ENCODE measurements around the gene CENPX.

CENPX gene

GRCh38 chr17:82022310-82022980, at the start of gene CENPX:
Gene CENPX, minus strand, starts transcription at chr17:82022878. Its CDS starts 17 bp downstream, at chr17:82022861.
- peak; percentile 48 for DNase-seq (ENCODE audit: low spot score)

GRCh38 chr17:82070611-82071010, 47.9 kb upstream of the CENPX start:
- no peak for DNase-seq (ENCODE audit: low spot score)

GRCh38 chr17:82065638-82066303, 43.1 kb upstream of the CENPX start, which contains the start of gene DUS1L:
Gene DUS1L, minus strand, starts transcription at chr17:82065804. Its CDS starts 745 bp downstream, at chr17:82065059.
- DNase-seq (ENCODE audit: low spot score), result peak; percentile 19

GRCh38 chr17:82065193-82065637, 42.5 kb upstream of the CENPX start:
- no peak for DNase-seq (ENCODE audit: low spot score)

GRCh38 chr17:82064433-82065192, 41.9 kb upstream of the CENPX start:
- DNase-seq (ENCODE audit: low spot score), result peak; percentile 57

- no peak for DNase-seq (ENCODE audit: low spot score)
These were observed 41.0 kb upstream of the CENPX start for GRCh38 chr17:82063424-82064415.

- DNase-seq (ENCODE audit: low spot score), result no peak
These were observed 40.3 kb upstream of the CENPX start for GRCh38 chr17:82062984-82063368.

- no peak for DNase-seq (ENCODE audit: low spot score)
These were observed 39.7 kb upstream of the CENPX start for GRCh38 chr17:82062076-82062983.

- DNase-seq (ENCODE audit: low spot score), result no peak
These were observed 38.6 kb upstream of the CENPX start for GRCh38 chr17:82061047-82061925.

- DNase-seq (ENCODE audit: low spot score), result no peak
These were observed 37.9 kb upstream of the CENPX start for GRCh38 chr17:82060614-82061013.

- DNase-seq (ENCODE audit: low spot score), result no peak
These were observed 37.3 kb upstream of the CENPX start for GRCh38 chr17:82060001-82060380.

- DNase-seq (ENCODE audit: low spot score), result no peak
These were observed 36.8 kb upstream of the CENPX start for GRCh38 chr17:82059272-82060000.

- DNase-seq (ENCODE audit: low spot score), result no peak
These were observed 36.2 kb upstream of the CENPX start for GRCh38 chr17:82058855-82059249.

- no peak for DNase-seq (ENCODE audit: low spot score)
These were observed 35.7 kb upstream of the CENPX start for GRCh38 chr17:82058230-82058854.

- DNase-seq (ENCODE audit: low spot score), result no peak
These were observed 34.3 kb upstream of the CENPX start for GRCh38 chr17:82056729-82057621.

GRCh38 chr17:82055965-82056728, 33.5 kb upstream of the CENPX start:
- no peak for DNase-seq (ENCODE audit: low spot score)
